Esophagus squamous epithelium (tissue), 5 donors: ENCODE measurements around the gene LRP5. TPM values are rescaled to one million over a fixed set of nuclear protein-coding genes. Genes with fewer than 3 reads are reported as not detected.

Source experiments
- DNase-seq: peaks from one replicate; lab custom pipeline; 2025; lab: John Stamatoyannopoulos, UW
- H3K27ac ChIP-seq, 4 donors: fragments of 200-600 bp; sonication (generic); one replicate each; pipeline ENCODE4 v1.5.1; 2016 to 2019; ENCODE audit warnings: mild to moderate bottlenecking in 1 of 4
- H3K27me3 ChIP-seq, 4 donors: fragments of 200-600 bp; sonication (generic); 1 replicate in 3 of 4; 2 replicates in 1 of 4; pipeline versions ENCODE4 v1.5.1 to v1.6.0; 2017 to 2021; ENCODE audit warnings: antibody characterized with exemption in 1 of 4
- H3K36me3 ChIP-seq, 3 donors: fragments of 200-600 bp; sonication (generic); one replicate each; pipeline ENCODE4 v1.5.1; 2016 to 2019
- H3K4me1 ChIP-seq, 3 donors: fragments of 200-600 bp; sonication (generic); one replicate each; pipeline ENCODE4 v1.5.1; 2017 to 2019
- H3K4me3 ChIP-seq, 4 donors: fragments of 200-600 bp; sonication (generic); 1 replicate in 3 of 4; 2 replicates in 1 of 4; pipeline ENCODE4 v1.5.1; 2016 to 2019; ENCODE audit warnings: mild to moderate bottlenecking in 2 of 4, moderate library complexity in 1 of 4
- H3K9me3 ChIP-seq, 3 donors: fragments of 200-600 bp; sonication (generic); one replicate each; pipeline ENCODE4 v1.5.1; 2016 to 2019
- CTCF ChIP-seq, 6 experiments: fragments of 450-650 bp in 4 of 6; fragments of 200-600 bp in 2 of 6; sonication (generic) in 2 of 6; IDR thresholded peaks; one replicate each; pipeline ENCODE4 v1.5.1; 2016 to 2019; ENCODE audit warnings: antibody characterized with exemption in 6 of 6, mild to moderate bottlenecking in 4 of 6, moderate library complexity in 4 of 6
- POLR2A ChIP-seq, 4 donors: fragments of 450-650 bp; IDR thresholded peaks; one replicate each; pipeline ENCODE4 v1.6.1; 2017; ENCODE audit warnings: antibody characterized with exemption in 4 of 4, mild to moderate bottlenecking in 4 of 4, moderate library complexity in 3 of 4
- WGBS, 2 donors: methylation state at CpG; one replicate each; pipeline ENCODE4 v1.1.5; 2018; 5-methylcytosine and 5-hydroxymethylcytosine counted together
- intact Hi-C: fragments of 100-400 bp; cut with DNase I; formaldehyde crosslinking; loops from one replicate; pipeline ENCODE4 v1.15.0; 2022
- total RNA-seq, 4 donors: library from RNA; depleted of rRNA; stranded (reverse); fragments of >200 nt; gene quantifications; one replicate each; pipeline ENCODE4 v1.1.0, GENCODE V29; 2016
- donor health status: DM: yes; HTN: yes; CAD: no.

The LRP5 gene
- total RNA-seq, 4 donors from 2014 or later: 13.7 to 24.0 (median 20.9) TPM

- Histone ChIP-seq H3K4me3 (no peak overlapping the region), H3K27me3 (no peaks in the 10 kb centered on the region), H3K36me3 (peaks cover 4 to 32% (median 5%) of the 10 kb centered on the region in 3 donors), H3K9me3 (no peaks in the 10 kb centered on the region), H3K27ac (peak overlapping the region; percentile 23 to 91 (median 78)), H3K4me1 (peaks cover 18 to 53% (median 29%) of the 10 kb centered on the region in 3 donors)
- intact Hi-C loops: loop anchor here (10.0 kb wide), 1 partner anchor 55 kb away; the partner anchor contains the start of gene LRP5
- TF ChIP-seq POLR2A (IDR thresholded peaks at IDR 0.05): no peak
- no peak for TF ChIP-seq CTCF (IDR thresholded peaks at IDR 0.05)
- DNase-seq: no peak
- 100% methylated on average over 1 to 2 of the region's 8 CpGs for WGBS, 2 donors
These were observed 57.4 kb downstream of the LRP5 start for GRCh38 chr11:68369756-68370155.

DNA sequence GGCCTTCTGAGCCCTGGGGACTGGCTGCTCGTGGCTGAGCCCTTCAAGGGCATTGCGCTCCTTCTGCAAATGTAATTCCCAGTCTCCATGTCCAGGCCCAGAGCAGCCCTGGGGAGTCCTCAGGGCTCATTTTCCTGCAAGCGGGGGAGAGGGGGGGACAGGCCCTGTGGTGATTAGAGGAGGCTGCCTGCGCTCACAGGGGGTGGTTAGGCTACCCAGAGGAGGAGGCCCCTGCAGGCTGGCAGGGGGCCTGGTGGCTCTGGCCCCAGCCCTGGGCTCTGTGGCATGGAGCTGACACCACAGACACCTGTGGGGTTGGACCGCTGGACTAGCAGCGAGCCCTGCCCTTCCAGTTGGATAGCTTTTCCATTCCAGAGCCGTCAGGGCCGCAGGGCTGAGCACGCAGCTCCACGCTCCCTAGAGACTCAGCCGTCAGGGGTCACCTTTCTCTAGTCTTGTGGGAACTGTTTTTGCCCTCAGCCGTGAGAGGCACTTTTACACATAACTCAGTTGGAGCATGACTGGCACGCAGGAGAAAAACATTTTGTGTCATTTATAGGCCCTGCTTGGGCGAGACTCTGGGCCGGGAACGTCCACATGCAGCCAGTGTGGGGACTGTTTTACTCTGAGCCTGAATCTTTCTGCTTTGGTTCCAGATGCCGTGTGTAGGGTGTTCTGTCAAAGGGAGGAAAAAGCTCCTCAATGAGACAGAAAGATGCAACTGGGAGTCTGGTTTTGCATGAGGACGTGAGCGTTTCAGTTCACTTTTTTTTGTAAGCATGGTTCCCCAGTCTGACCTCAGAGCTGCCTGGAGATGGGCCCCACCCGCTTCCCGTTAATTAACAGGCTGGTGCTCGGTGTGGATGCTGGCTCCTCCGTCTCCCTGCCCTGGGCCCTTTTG lies 58.1 kb downstream of the LRP5 start:
- peaks cover 4 to 39% (median 5%) of the 10 kb centered on the region in 3 donors for H3K36me3 ChIP-seq
- no peak for DNase-seq
- no peaks in the 10 kb centered on the region for H3K27me3 ChIP-seq
- H3K9me3 ChIP-seq: no peaks in the 10 kb centered on the region
- H3K4me1 ChIP-seq: peaks cover 21 to 60% (median 34%) of the 10 kb centered on the region in 3 donors
- TF ChIP-seq CTCF (IDR thresholded peaks at IDR 0.05): no peak
- TF ChIP-seq POLR2A (IDR thresholded peaks at IDR 0.05): no peak
- no peak overlapping the region for H3K4me3 ChIP-seq
- H3K27ac ChIP-seq: peak overlapping the region; percentile 23 to 91 (median 78)
- intact Hi-C loops: loop anchor here (10.0 kb wide), 1 partner anchor 56 kb away; the partner anchor contains the start of gene LRP5
- WGBS, 2 donors: 53 to 54% methylated on average over 13 to 19 of the region's 23 CpGs

- Histone ChIP-seq H3K27me3 (no peaks in the 10 kb centered on the region), H3K4me1 (peaks cover 21 to 64% (median 34%) of the 10 kb centered on the region in 3 donors), H3K27ac (peak overlapping the region; percentile 23 to 91 (median 78)), H3K4me3 (no peak overlapping the region), H3K9me3 (no peaks in the 10 kb centered on the region), H3K36me3 (peaks cover 4 to 33% (median 5%) of the 10 kb centered on the region in 3 donors)
- intact Hi-C loops: loop anchor here (10.0 kb wide), 1 partner anchor 57 kb away; the partner anchor contains the start of gene LRP5
- DNase-seq: no peak
- no peak for TF ChIP-seq POLR2A (IDR thresholded peaks at IDR 0.05)
- 76 to 89% methylated on average over 16 to 20 of the region's 35 CpGs for WGBS, 2 donors
These were observed 59.0 kb downstream of the LRP5 start for GRCh38 chr11:68371171-68372041.

DNA sequence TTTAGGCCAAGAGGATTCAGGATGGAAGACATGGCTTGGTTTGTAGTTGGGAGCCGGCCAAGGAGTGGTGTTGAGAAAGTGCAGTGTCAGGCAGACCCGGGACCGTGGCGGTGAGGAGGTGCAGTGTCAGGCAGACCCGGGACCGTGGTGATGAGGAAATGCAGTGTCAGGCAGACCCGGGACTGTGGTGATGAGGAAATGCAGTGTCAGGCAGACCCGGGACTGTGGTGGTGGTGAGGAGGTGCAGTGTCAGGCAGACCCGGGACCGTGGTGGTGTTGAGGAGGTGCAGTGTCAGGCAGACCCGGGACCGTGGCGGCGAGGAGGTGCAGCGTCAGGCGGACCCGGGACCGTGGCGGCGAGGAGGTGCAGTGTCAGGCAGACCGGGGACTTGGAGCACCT lies 59.7 kb downstream of the LRP5 start:
- WGBS, 2 donors: 78 to 82% methylated on average over 20 to 21 of the region's 21 CpGs
- peak overlapping the region in 3 of 4 donors; percentile 74 to 91 (median 83) for H3K27ac ChIP-seq
- peaks cover 24 to 71% (median 38%) of the 10 kb centered on the region in 3 donors for H3K4me1 ChIP-seq
- intact Hi-C loops: loop anchor here (10.0 kb wide), 1 partner anchor 57 kb away; the partner anchor contains the start of gene LRP5
- H3K27me3 ChIP-seq: no peaks in the 10 kb centered on the region
- no peak for DNase-seq
- no peak overlapping the region for H3K4me3 ChIP-seq
- TF ChIP-seq POLR2A (IDR thresholded peaks at IDR 0.05): no peak
- no peak for TF ChIP-seq CTCF (IDR thresholded peaks at IDR 0.05)
- peaks cover 0 to 30% (median 3%) of the 10 kb centered on the region in 3 donors for H3K36me3 ChIP-seq
- no peaks in the 10 kb centered on the region for H3K9me3 ChIP-seq

GRCh38 chr11:68372625-68373024 lies 60.2 kb downstream of the LRP5 start:
- peaks cover 0 to 26% (median 0%) of the 10 kb centered on the region in 3 donors for H3K36me3 ChIP-seq
- TF ChIP-seq POLR2A (IDR thresholded peaks at IDR 0.05) (no peak), CTCF (IDR thresholded peaks at IDR 0.05) (no peak)
- peak overlapping the region; percentile 46 to 91 (median 78) for H3K27ac ChIP-seq
- no peaks in the 10 kb centered on the region for H3K9me3 ChIP-seq
- H3K27me3 ChIP-seq: no peaks in the 10 kb centered on the region
- intact Hi-C loops: loop anchor here (10.0 kb wide), 1 partner anchor 58 kb away; the partner anchor contains the start of gene LRP5
- DNase-seq: no peak
- peaks cover 29 to 77% (median 43%) of the 10 kb centered on the region in 3 donors for H3K4me1 ChIP-seq
- no peak overlapping the region for H3K4me3 ChIP-seq
- WGBS, 2 donors: 74 to 82% methylated on average over 6 to 12 of the region's 15 CpGs
